ENCODE data around the gene HAO2.
"Not testable (repeated sequence)": the region's sequence is repeated elsewhere in the genome, so short reads cannot be mapped to it uniquely, and the experiment has no call there.

HAO2 gene

DNA sequence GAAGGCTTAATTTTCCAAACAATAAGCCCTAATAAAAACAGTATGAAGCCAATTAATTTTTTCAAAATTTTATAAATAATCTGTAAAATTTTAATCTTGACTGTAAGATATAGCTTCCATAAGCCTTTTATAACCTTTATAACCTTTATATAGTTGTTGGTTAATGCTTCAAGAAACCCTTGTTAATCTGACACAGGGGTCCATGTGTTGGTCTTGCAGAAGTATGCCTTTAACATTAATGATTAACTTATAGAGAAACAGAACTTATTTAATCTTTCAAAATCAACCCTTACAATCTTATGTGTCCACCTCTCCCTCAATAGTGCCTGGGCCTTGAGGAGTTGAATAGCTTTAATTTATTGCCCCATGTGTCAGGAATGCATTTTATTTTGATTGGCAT, 23.2 kb upstream of the HAO2 start:
- no peak for DNase-seq (ENCODE audit: low read depth)

DNA sequence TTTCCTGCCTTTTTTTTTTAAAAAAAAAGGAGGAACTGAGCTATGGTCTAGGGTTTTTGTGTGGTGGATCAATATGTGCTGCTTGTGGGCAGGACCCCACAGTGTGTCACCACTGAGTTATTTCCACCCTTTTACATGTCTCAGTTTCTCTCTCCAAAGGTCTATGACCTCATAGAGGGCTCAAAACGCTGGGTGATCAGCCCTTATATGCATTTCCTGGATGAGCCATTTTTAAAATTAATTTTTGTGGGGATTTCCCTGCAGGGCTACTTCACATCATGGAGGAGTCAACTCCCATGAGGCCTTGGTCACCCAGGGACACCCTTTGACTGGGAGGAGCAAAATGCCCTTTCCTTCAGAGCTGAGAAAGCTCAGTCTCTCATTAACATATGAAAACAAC, 20.7 kb upstream of the HAO2 start:
- DNase-seq (ENCODE audit: low read depth), result no peak

DNA sequence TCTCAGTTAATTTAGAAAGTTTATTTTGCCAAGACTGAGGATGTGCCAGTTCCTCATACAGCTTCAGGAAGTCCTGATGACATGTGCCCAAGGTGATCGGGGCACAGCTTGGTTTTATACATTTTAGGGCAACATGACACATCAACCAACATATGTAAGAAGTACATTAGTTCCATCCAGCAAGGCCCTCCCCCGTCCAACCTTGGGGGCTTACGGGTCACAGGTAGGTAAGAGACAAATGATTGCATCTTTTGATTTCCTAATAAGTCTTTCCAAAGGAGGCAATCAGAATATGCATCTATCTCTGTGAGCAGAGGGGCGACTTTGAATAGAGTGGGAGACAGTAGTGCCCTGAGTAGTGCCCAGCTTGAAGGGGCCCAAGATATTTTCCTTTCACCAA, 19.6 kb upstream of the HAO2 start:
- no peak for DNase-seq (ENCODE audit: low read depth)

- DNase-seq (ENCODE audit: low read depth), result not testable (repeated sequence)
These were observed 17.7 kb upstream of the HAO2 start for GRCh38 chr1:119350866-119351265.

GRCh38 chr1:119351997-119352396, 16.6 kb upstream of the HAO2 start:
- no peak for DNase-seq (ENCODE audit: low read depth)

- no peak for DNase-seq (ENCODE audit: low read depth)
These were observed 14.7 kb upstream of the HAO2 start for GRCh38 chr1:119353836-119354235.

DNA sequence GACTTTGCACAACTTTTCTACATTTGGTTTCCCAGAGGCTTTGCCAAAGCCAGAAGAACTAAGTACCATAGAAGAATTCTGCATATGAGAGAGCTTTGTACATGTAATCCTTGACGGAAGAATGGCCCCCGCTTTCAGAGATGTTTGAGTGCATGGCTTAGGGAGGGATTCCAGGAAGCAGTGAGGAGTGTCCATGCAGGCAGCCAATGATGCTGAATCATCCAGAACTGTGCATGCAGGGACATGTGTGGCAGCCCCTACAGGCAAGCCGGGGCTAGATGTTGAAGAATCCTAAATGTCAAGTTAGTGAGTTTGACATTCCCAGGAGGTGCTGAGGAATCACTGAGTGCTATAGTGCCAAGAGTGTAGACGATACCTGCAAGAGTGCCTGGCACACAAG, 9.9 kb upstream of the HAO2 start:
- DNase-seq (ENCODE audit: low read depth), result no peak

- no peak for DNase-seq (ENCODE audit: low read depth)
These were observed 8.9 kb upstream of the HAO2 start for GRCh38 chr1:119359730-119360129.

- no peak for DNase-seq (ENCODE audit: low read depth)
These were observed 7.4 kb upstream of the HAO2 start for GRCh38 chr1:119361205-119361604.

DNA sequence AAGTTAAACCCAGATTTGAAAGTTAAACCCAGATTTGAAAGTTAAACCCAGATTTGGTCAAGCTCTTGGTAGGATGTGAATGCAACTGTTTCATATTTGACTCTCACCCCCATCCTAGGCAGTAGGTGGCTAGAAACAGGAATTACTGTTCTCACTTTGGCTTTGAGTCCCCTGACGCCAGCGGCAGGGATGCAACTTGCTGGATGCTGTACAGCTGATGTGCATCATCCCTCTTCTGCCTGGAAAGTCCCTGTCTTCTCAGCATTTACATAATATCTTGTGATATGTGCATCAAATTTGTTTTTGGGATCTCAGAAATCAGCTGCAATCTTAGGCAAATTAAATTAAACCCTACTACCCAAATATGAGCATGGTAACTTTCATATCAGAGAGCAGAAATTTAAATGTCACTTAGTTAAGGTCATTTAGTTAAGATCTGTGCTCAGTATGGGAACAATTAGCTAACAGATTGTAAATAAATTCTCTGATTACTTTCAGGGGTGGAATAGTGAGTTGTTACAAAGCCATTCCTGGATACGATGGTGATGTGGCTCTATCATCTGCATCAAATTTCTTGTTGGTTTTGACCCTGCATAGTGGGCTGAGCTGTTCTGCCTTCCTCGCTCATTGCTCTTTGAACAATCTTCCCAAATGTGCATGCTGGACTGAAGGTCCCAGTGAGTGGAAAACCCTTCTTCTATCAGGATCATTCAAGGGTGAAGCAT, 6.8 kb upstream of the HAO2 start:
- DNase-seq (ENCODE audit: low read depth), result no peak

GRCh38 chr1:119363162-119363561, 5.4 kb upstream of the HAO2 start:
- no peak for DNase-seq (ENCODE audit: low read depth)

- DNase-seq (ENCODE audit: low read depth), result no peak
These were observed 3.9 kb upstream of the HAO2 start for GRCh38 chr1:119364640-119365039.

DNA sequence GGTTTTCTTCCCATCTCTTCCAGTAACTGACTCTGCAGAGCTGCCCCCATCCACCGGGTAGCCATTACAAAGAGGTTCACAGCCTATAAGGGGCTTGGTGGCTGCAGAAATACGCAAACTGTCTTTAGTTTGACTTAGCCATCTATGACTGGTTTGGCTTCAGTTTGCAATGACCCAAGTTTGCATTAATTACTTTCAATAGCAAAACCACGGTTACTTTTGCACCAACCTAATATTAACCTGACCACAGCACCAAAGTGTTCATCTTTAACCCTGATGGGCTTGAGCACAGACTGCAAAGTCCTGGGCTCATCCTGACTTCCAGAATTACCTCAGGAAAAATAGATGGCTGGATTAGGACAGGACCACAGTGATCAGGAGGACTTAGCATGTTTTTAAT, 2.2 kb upstream of the HAO2 start:
- DNase-seq (ENCODE audit: low read depth), result no peak

- DNase-seq (ENCODE audit: low read depth), result no peak
These were observed 1.0 kb upstream of the HAO2 start for GRCh38 chr1:119367432-119368124.

- no peak for DNase-seq (ENCODE audit: low read depth)
These were observed 2.2 kb downstream of the HAO2 start for GRCh38 chr1:119370748-119371147.

DNA sequence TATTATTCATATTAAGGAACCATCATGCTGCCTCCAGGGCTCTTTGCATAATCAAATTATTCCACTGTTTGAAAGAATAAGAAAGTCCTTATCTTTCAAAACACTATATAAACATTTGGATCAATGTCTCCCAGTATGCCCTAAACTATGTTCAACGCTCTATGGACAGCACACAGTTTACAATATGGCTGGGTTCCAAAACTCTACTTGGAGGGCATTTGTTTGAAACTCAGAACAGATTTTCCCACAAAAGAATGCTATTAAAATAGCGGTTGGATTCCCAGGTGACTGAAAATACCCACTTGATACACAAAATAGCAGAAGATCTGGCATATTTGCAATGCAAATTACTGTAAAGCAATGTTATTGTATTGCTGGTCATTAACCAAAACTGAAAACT, 3.2 kb downstream of the HAO2 start:
- DNase-seq (ENCODE audit: low read depth), result no peak

GRCh38 chr1:119372503-119373086, 4.0 kb downstream of the HAO2 start:
- DNase-seq (ENCODE audit: low read depth), result no peak

- no peak for DNase-seq (ENCODE audit: low read depth)
These were observed 4.9 kb downstream of the HAO2 start for GRCh38 chr1:119373465-119373864.

DNA sequence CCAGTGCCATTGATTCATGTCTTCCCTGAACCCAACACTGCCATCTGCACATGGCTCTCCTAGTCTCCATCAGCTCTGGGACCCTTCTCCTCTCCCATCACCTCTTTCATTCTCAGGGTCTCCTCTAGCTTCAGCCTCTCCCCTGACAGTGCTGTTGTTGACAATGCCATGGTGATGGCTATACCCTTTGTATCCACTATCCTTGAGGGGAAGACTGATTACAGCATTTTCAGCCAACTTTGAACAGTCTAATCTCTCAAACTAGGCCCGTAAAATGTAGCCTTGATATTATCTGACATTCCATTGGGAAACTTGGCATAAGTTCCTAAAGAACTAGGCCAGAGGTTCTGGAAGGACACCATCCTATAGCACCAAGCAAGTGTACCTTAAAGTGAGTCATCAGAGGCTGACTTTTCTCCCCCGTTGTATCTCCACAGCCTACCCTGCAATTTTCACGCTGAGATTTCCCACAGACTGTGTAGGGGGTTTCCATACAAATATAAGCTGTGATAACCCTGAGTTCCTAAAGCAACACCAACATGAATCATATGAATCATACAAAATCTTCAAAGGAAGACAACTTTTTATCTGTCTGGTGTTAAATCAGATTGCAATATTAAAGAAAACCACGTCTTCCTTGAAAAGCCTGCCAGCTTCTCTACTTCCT, 5.8 kb downstream of the HAO2 start:
- DNase-seq (ENCODE audit: low read depth), result no peak

DNA sequence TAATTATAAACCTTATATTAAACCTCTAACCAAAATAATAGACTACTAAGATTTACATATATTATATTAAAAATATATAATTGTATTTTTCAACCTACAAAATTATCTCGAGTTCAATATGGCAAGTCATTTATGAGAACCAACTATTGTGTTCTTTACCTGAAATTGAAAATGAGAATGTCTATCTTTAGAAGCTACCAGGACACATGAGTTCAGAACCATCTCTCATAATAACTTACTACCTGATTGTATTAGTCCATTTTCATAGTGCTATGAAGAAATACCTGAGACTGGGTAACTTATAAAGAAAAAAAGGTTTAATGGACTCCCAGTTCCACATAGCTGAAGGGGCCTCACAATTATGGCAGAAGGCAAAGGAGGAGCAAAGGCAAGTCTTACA, 6.8 kb downstream of the HAO2 start:
- no peak for DNase-seq (ENCODE audit: low read depth)

DNA sequence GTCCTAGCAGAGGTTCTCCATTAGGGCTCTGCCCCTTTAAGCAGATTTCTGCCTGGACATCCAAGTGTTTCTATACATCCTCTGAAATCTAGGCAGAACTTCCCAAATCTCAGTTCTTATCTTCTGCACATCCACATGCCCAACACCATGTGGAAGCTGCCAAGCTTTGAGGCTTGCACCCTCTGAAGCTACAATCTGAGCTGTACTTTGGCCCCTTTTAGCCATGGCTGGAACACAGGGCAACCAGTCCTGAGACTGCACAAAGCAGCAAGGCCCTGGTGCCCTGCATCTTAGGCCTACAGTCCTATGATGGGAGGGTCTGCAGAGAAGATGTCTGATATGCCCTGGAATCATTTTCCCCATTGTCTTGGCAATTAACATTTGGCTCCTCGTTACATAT, 8.0 kb downstream of the HAO2 start:
- no peak for DNase-seq (ENCODE audit: low read depth)

- not testable (repeated sequence) for DNase-seq (ENCODE audit: low read depth)
These were observed 9.0 kb downstream of the HAO2 start for GRCh38 chr1:119377594-119377993.

DNA sequence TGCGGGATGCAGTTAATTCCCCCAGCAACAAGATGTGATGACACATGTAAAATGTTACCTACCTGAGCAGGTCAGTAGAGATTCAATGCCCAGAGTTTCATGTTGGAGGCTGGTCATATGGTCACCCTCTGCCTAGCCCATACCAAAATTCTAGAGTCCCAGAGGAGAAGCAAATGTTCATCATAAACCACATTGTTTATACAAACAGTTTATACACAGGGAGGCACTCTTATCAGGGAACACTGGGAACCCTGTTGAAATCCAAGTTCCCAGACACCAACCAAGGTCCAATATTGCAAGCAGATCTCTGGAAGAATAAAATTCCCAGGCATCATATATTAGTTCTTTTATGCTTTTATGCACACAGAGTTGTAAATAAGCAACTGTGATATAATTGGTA, 10.5 kb downstream of the HAO2 start:
- no peak for DNase-seq (ENCODE audit: low read depth)
